WTC11 (cell line): Measurements from ENCODE around the gene KANSL1L. TPM values are rescaled to one million over a fixed set of nuclear protein-coding genes. Genes with fewer than 3 reads are reported as not detected.
A peak's percentile ranks its signal among the peaks of the same experiment; 100 is the strongest.
"Not testable (repeated sequence)": the region's sequence is repeated elsewhere in the genome, so short reads cannot be mapped to it uniquely, and the experiment has no call there.

Experiments used
- ATAC-seq: fragments of 200-7000 bp; cut with Tn5 transposase; 2 replicates; pipeline ENCODE4 v1.10.0; 2021; ENCODE audit warnings: mild to moderate bottlenecking, moderate library complexity
- CTCF ChIA-PET: fragments of 300-600 bp; sonication (Branson Sonifier 250); formaldehyde crosslinking; loops from one replicate; lab custom pipeline; 2021; ENCODE audit warnings: antibody characterized with exemption; lab: Charles Lee
- POLR2A ChIA-PET: fragments of 350-600 bp; sonication (Branson Sonifier 250); formaldehyde crosslinking; loops from one replicate; lab custom pipeline; 2021; ENCODE audit warnings: antibody characterized with exemption; lab: Charles Lee
- DNase-seq: peaks from one replicate; pipeline ENCODE4 v3.0.0; 2021; ENCODE audit warnings: low spot score
- H3K27ac Mint-ChIP-seq: 2 replicates; pipeline ENCODE4 v1.8.0; 2021; ENCODE audit warnings: mixed read lengths
- H3K27me3 Mint-ChIP-seq: 2 replicates; pipeline ENCODE4 v1.8.0; 2021; ENCODE audit warnings: low read depth, mild to moderate bottlenecking, moderate library complexity, mixed read lengths
- H3K36me3 Mint-ChIP-seq: 2 replicates; pipeline ENCODE4 v1.8.0; 2021; ENCODE audit warnings: mixed read lengths
- H3K4me1 Mint-ChIP-seq: 2 replicates; pipeline ENCODE4 v1.8.0; 2022; ENCODE audit warnings: mixed read lengths
- H3K4me3 Mint-ChIP-seq: 2 replicates; pipeline ENCODE4 v1.8.0; 2021; ENCODE audit warnings: mild to moderate bottlenecking, moderate library complexity, mixed read lengths
- H3K9me3 Mint-ChIP-seq: 2 replicates; pipeline ENCODE4 v1.8.0; 2021; ENCODE audit warnings: mixed read lengths
- AR ChIP-seq: fragments of 250-450 bp; sonication (Bioruptor Pico); IDR thresholded peaks from 2 replicates; pipeline ENCODE4 v1.9.0; 2021; ENCODE audit warnings: mild to moderate bottlenecking
- CREM ChIP-seq: sonication (generic); formaldehyde crosslinking; IDR thresholded peaks from 2 replicates; pipeline ENCODE4 v1.8.1; 2022; ENCODE audit warnings: mild to moderate bottlenecking, missing genetic modification reagents, moderate library complexity
- CTCF ChIP-seq: fragments of 200-600 bp; IDR thresholded peaks from 2 replicates; pipeline ENCODE4 v1.8.0; 2022; ENCODE audit warnings: antibody characterized with exemption
- E2F4 ChIP-seq: sonication (generic); formaldehyde crosslinking; IDR thresholded peaks from 2 replicates; pipeline ENCODE4 v1.8.1; 2022; ENCODE audit warnings: low read depth, mild to moderate bottlenecking, moderate library complexity, missing genetic modification reagents, borderline replicate concordance
- ELF4 ChIP-seq: sonication (generic); formaldehyde crosslinking; IDR thresholded peaks from 2 replicates; pipeline ENCODE4 v1.8.1; 2022; ENCODE audit warnings: low read depth, mild to moderate bottlenecking, moderate library complexity, missing genetic modification reagents
- EMX1 ChIP-seq: fragments of 250-450 bp; sonication (Bioruptor Pico); IDR thresholded peaks from 2 replicates; pipeline ENCODE4 v1.8.0; 2021; ENCODE audit warnings: mild to moderate bottlenecking
- ERG ChIP-seq: fragments of 250-450 bp; sonication (Bioruptor Pico); IDR thresholded peaks from 2 replicates; pipeline ENCODE4 v1.8.0; 2021; ENCODE audit warnings: mild to moderate bottlenecking
- FOXK1 ChIP-seq: sonication (generic); formaldehyde crosslinking; IDR thresholded peaks from 2 replicates; pipeline ENCODE4 v1.8.0; 2022; ENCODE audit warnings: mild to moderate bottlenecking, moderate library complexity, missing genetic modification reagents
- IRF2 ChIP-seq: sonication (generic); formaldehyde crosslinking; IDR thresholded peaks from 2 replicates; pipeline ENCODE4 v1.8.0; 2022; ENCODE audit warnings: low read depth, missing genetic modification reagents, borderline replicate concordance
- JUN ChIP-seq: sonication (generic); formaldehyde crosslinking; IDR thresholded peaks from 2 replicates; pipeline ENCODE4 v1.8.0; 2023; ENCODE audit warnings: mild to moderate bottlenecking, missing genetic modification reagents
- MAX ChIP-seq: sonication (generic); formaldehyde crosslinking; IDR thresholded peaks from 2 replicates; pipeline ENCODE4 v1.8.0; 2022; ENCODE audit warnings: mild to moderate bottlenecking, missing genetic modification reagents
- MLX ChIP-seq: sonication (generic); formaldehyde crosslinking; IDR thresholded peaks from 2 replicates; pipeline ENCODE4 v1.8.1; 2023; ENCODE audit warnings: mild to moderate bottlenecking, missing genetic modification reagents, moderate library complexity
- NFYB ChIP-seq: sonication (generic); formaldehyde crosslinking; conservative IDR thresholded peaks from 2 replicates; pipeline ENCODE4 v1.8.0; 2022; ENCODE audit warnings: low read depth, missing genetic modification reagents
- NR2C2 ChIP-seq: sonication (generic); formaldehyde crosslinking; IDR thresholded peaks from 2 replicates; pipeline ENCODE4 v1.8.0; 2022; ENCODE audit warnings: mild to moderate bottlenecking, missing genetic modification reagents
- SMAD4 ChIP-seq: sonication (generic); formaldehyde crosslinking; IDR thresholded peaks from 2 replicates; pipeline ENCODE4 v1.8.0; 2022; ENCODE audit warnings: mild to moderate bottlenecking, missing genetic modification reagents
- TEAD1 ChIP-seq: sonication (generic); formaldehyde crosslinking; IDR thresholded peaks from 2 replicates; pipeline ENCODE4 v1.8.0; 2022; ENCODE audit warnings: mild to moderate bottlenecking, missing genetic modification reagents
- ZBTB21 ChIP-seq: sonication (generic); formaldehyde crosslinking; IDR thresholded peaks from 2 replicates; pipeline ENCODE4 v1.8.1; 2023; ENCODE audit warnings: mild to moderate bottlenecking, missing genetic modification reagents, borderline replicate concordance
- ZNF232 ChIP-seq: sonication (generic); formaldehyde crosslinking; IDR thresholded peaks from 2 replicates; pipeline ENCODE4 v1.8.0; 2022; ENCODE audit warnings: mild to moderate bottlenecking, missing genetic modification reagents
- ZNF425 ChIP-seq: fragments of 250-450 bp; sonication (Bioruptor Pico); conservative IDR thresholded peaks from 2 replicates; pipeline ENCODE4 v1.9.0; 2021; ENCODE audit warnings: mild to moderate bottlenecking
- ZNF671 ChIP-seq: fragments of 250-450 bp; sonication (Bioruptor Pico); IDR thresholded peaks from 2 replicates; pipeline ENCODE4 v1.8.0; 2021; ENCODE audit warnings: mild to moderate bottlenecking
- total RNA-seq: library from RNA; stranded (reverse); gene quantifications from 3 replicates; pipeline ENCODE4 v1.2.3, GENCODE V29; 2021

KANSL1L gene
- total RNA-seq, 1 experiment from 2014 or later = 11.4 TPM

- H3K4me3 Mint-ChIP-seq = no peak overlapping the region
- CTCF ChIA-PET = interaction anchor here (1.1 to 1.9 kb wide), 2 partner anchors 11 to 228 kb away, joined by 4 to 6 read pairs; no protein-coding TSS in a partner anchor
Observed at GRCh38 chr2:210188190-210188589, 17.0 kb upstream of the KANSL1L start.

GRCh38 chr2:210183936-210184335 lies 12.7 kb upstream of the KANSL1L start:
- POLR2A ChIA-PET, DNase-seq, H3K27me3 Mint-ChIP-seq, CTCF ChIA-PET, ATAC-seq, H3K4me3 Mint-ChIP-seq, H3K27ac Mint-ChIP-seq: not testable (repeated sequence)
- peaks cover 48% of the 10 kb centered on the region for H3K36me3 Mint-ChIP-seq
- H3K4me1 Mint-ChIP-seq = peaks cover 31% of the 10 kb centered on the region
- peaks cover 54% of the 10 kb centered on the region for H3K9me3 Mint-ChIP-seq

More at GRCh38 chr2:210188190-210188589, 17.0 kb upstream of the KANSL1L start:
- H3K27ac Mint-ChIP-seq = no peak overlapping the region
- TF ChIP-seq MAX (CRISPR knock-in tag) (no peak), ZNF671 (no peak), ZBTB21 (CRISPR knock-in tag) (no peak), EMX1 (no peak), JUN (CRISPR knock-in tag) (no peak), FOXK1 (CRISPR knock-in tag) (no peak), MLX (CRISPR knock-in tag) (no peak), E2F4 (no peak), AR (no peak), IRF2 (no peak), SMAD4 (CRISPR knock-in tag) (no peak), TEAD1 (CRISPR knock-in tag) (no peak), NR2C2 (no peak), CTCF (no peak), CREM (CRISPR knock-in tag) (no peak), ZNF425 (CRISPR knock-in tag) (no peak), ZNF232 (CRISPR knock-in tag) (no peak), NFYB (CRISPR knock-in tag) (no peak), ERG (CRISPR knock-in tag) (no peak), ELF4 (no peak)
- peaks cover 33% of the 10 kb centered on the region for H3K36me3 Mint-ChIP-seq
- peaks cover 3% of the 10 kb centered on the region; the same call in 1 of the 2 replicates for H3K27me3 Mint-ChIP-seq
- peaks cover 40% of the 10 kb centered on the region for H3K9me3 Mint-ChIP-seq
- H3K4me1 Mint-ChIP-seq = no peaks in the 10 kb centered on the region; the same call in 1 of the 2 replicates
- DNase-seq = no peak
- POLR2A ChIA-PET = interaction anchor here (1.1 kb wide), 1 partner anchor 17 kb away, joined by 3 read pairs; the partner anchor contains the start of gene KANSL1L
- peak; percentile 58 for ATAC-seq
